ENCODE data around the gene FAM184B.

GRCh38 chr4:17780501-17781299 is 721 bp downstream of the FAM184B start:
- TF ChIP-seq CTCF (IDR thresholded peaks at IDR 0.05) (no peak), POLR2A (IDR thresholded peaks at IDR 0.05) (no peak)

Data from lower leg skin (tissue), 3 donors.